ENCODE measurements around the gene DDX10.
A peak's percentile ranks its signal among the peaks of the same experiment; 100 is the strongest.

DDX10 gene

GRCh38 chr11:108662700-108663099 lies 2.2 kb upstream of the DDX10 start:
- DNase-seq: no peak

- no peak for DNase-seq
These were observed 1.6 kb upstream of the DDX10 start for GRCh38 chr11:108663154-108663877.

GRCh38 chr11:108666373-108666772 lies 1.5 kb downstream of the DDX10 start:
- DNase-seq: no peak

- DNase-seq: no peak
These were observed 4.4 kb downstream of the DDX10 start for GRCh38 chr11:108669286-108669685.

GRCh38 chr11:108669711-108670110 lies 4.8 kb downstream of the DDX10 start:
- no peak for DNase-seq

GRCh38 chr11:108670451-108670850 lies 5.6 kb downstream of the DDX10 start:
- DNase-seq: peak; percentile 45

GRCh38 chr11:108672113-108672512 lies 7.2 kb downstream of the DDX10 start:
- DNase-seq: no peak

- no peak for DNase-seq
These were observed 7.9 kb downstream of the DDX10 start for GRCh38 chr11:108672786-108673185.

- no peak for DNase-seq
These were observed 14.2 kb downstream of the DDX10 start for GRCh38 chr11:108679045-108679444.

GRCh38 chr11:108680271-108680670 lies 15.4 kb downstream of the DDX10 start:
- no peak for DNase-seq

GRCh38 chr11:108685419-108686130 lies 20.7 kb downstream of the DDX10 start:
- DNase-seq: no peak

- no peak for DNase-seq
These were observed 29.0 kb downstream of the DDX10 start for GRCh38 chr11:108693852-108694251.

GRCh38 chr11:108694846-108695245 lies 30.0 kb downstream of the DDX10 start:
- DNase-seq: no peak

- DNase-seq: peak; percentile 57
These were observed 33.1 kb downstream of the DDX10 start for GRCh38 chr11:108697872-108698473.

GRCh38 chr11:108698844-108699642 lies 34.2 kb downstream of the DDX10 start:
- DNase-seq: no peak

- no peak for DNase-seq
These were observed 39.0 kb downstream of the DDX10 start for GRCh38 chr11:108703916-108704315.

- DNase-seq: no peak
These were observed 40.2 kb downstream of the DDX10 start for GRCh38 chr11:108705061-108705460.

GRCh38 chr11:108708173-108708572 lies 43.3 kb downstream of the DDX10 start:
- DNase-seq: no peak

- DNase-seq: no peak
These were observed 44.9 kb downstream of the DDX10 start for GRCh38 chr11:108709741-108710140.

- DNase-seq: no peak
These were observed 48.4 kb downstream of the DDX10 start for GRCh38 chr11:108713076-108713790.

GRCh38 chr11:108715239-108715638 lies 50.4 kb downstream of the DDX10 start:
- no peak for DNase-seq

- DNase-seq: no peak
These were observed 53.6 kb downstream of the DDX10 start for GRCh38 chr11:108718466-108718865.

Data from left hindlimb (tissue), 1 donor.